NT2/D1 (cell line): ENCODE data around the gene PLSCR4.

Experiments used
- YY1 ChIP-seq: IDR thresholded peaks from 2 replicates; pipeline ENCODE4 v1.6.1; 2011; ENCODE audit not compliant: insufficient read length, insufficient read depth
- ZNF274 ChIP-seq: IDR thresholded peaks from 2 replicates; pipeline ENCODE4 v1.6.1; 2011; ENCODE audit warnings: mild to moderate bottlenecking, low read depth, low read length

GRCh38 chr3:146249921-146250320, 984 bp downstream of the PLSCR4 start:
- TF ChIP-seq ZNF274 (no peak), YY1 (no peak)
